NT2/D1 (cell line): ENCODE data around the gene CENPH.

Source experiments
- YY1 ChIP-seq: IDR thresholded peaks from 2 replicates; pipeline ENCODE4 v1.6.1; 2011; ENCODE audit not compliant: insufficient read length, insufficient read depth
- ZNF274 ChIP-seq: IDR thresholded peaks from 2 replicates; pipeline ENCODE4 v1.6.1; 2011; ENCODE audit warnings: mild to moderate bottlenecking, low read depth, low read length

DNA sequence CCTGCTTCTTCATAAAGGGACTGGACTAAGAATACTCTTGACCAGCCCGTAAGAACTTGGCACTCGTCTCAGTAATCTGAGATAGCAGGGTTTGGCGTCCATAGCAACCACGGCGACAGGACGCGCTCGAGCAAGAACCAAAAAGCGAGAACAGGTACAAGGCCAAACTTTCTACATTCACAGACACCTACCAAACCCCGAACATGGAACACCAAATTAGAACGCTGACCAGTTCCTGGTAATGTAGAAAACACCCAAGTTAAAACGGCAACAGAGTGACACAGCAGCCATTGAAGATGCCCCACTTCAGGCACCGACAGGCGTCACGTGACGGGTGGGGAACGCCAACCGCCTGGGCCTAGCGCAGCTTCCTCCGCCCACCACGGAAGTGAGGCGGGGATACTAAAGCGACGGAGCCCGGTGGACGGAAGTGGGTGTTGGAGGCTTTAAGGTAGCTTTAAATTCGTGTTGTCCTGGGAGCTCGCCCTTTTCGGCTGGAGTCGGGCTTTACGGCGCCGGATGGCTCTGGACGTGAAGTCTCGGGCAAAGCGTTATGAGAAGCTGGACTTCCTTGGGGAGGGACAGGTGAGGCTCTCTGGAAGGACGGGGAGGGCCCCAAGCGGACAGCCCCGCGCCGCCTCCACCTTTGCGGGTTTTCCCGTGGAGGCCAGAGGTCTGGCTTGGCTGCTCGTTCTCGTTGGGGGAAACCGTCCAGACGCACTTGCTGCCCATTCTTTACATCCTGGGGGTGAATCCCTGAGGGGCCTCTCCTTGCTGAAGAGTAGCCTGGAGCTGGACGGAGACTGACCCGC lies 45.3 kb downstream of the CENPH start, which contains the start of gene CDK7:
- TF ChIP-seq YY1 (peak; percentile 38), ZNF274 (no peak)
